HG02623 (cell line): ENCODE results near the gene BICD2.

Source experiments
- ATAC-seq: cut with Tn5 transposase; IDR thresholded peaks from one replicate; pipeline ENCODE4 v1.9.1; 2021; ENCODE audit warnings: moderate library complexity; ENCODE audit not compliant: unreplicated experiment

BICD2 gene

DNA sequence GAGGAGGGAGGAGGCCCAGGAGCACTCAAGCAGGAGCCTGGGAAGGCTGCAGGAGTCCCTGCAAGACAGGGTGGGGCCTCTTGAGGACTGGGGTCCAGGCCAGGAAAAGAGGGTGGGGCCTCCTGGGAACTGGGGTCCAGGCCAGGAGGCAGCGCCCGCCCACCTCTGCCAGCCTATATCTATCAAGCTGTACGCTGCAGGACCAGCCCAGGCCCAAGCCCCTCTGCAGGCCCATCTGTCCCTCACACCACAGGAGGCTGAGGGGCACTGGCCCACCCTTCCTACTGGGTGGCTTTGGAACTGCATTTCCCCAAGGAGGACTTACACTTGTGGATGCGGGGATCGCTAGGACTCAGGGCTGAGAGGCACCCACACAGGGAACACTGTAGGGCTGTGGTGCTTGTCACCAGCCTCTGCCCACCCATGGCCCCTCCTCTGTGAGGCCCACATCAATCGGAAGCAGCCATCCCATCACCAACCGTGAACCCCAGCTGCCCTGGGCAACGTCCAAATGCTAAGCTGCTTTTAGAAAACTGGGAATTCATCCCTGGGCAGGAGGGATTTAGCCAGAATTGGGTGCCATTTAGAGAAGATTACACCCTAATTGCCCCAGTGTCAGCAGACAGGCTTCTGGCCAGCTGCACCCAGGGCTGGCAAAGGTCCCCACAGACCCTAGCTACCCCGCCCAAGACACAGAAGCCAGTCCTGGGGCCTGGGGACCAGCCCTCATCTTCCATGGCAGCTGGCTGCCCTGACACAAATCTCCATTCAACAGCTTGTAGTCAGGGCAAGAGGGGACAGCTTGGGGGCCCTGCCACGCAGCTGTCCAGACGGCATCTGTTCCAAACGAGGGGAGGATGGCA is 15.3 kb downstream of the BICD2 start:
- ATAC-seq, result no peak

DNA sequence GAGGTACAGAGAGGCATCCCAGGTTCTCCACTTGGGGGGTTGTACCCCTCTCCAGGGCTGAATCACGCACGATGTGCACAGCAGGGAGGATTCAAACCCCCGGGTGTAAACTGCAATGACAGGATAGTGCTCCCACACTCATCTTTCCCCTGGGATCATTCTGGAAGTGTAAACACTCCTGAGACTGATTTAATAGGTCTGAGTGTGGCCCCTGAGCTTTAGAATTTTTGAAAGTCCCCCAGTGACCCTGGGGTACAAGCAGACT is 16.5 kb downstream of the BICD2 start:
- no peak for ATAC-seq

DNA sequence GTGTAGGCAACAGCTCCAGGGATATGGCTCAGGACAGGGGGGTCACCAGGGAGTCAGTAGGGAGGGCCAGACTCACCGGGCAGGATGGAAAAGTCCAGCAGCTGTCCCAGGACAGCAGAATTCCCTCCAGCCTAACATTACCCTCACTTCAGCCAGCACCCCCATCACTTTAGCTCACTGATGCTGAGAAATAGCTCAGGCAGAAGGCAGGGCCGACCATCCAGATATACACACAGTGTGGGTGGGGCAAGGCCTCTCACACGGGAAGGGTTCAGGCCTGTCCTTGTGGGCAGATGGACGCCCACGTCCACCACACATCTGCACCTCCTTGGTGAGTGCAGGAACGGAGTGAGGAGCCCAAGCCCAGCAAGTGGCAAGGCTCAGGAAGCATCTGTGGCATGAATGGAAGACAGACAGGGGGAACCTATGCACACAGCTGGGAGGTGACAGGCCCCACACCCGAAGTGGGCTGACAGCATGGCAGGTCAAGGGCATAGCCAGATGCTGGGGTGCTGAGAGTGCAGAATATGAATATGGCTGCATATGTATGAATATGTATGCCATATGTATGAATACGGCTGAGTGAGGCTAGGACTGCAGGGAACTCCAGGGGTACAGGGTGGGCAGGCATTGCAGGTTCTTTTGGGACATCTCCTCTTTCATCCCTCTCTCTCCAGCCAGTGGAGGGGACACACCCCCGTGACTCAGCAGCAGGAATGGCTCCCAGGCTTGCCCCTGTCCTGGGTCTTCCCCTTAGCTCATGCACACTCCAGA is 17.0 kb downstream of the BICD2 start:
- ATAC-seq, result no peak

DNA sequence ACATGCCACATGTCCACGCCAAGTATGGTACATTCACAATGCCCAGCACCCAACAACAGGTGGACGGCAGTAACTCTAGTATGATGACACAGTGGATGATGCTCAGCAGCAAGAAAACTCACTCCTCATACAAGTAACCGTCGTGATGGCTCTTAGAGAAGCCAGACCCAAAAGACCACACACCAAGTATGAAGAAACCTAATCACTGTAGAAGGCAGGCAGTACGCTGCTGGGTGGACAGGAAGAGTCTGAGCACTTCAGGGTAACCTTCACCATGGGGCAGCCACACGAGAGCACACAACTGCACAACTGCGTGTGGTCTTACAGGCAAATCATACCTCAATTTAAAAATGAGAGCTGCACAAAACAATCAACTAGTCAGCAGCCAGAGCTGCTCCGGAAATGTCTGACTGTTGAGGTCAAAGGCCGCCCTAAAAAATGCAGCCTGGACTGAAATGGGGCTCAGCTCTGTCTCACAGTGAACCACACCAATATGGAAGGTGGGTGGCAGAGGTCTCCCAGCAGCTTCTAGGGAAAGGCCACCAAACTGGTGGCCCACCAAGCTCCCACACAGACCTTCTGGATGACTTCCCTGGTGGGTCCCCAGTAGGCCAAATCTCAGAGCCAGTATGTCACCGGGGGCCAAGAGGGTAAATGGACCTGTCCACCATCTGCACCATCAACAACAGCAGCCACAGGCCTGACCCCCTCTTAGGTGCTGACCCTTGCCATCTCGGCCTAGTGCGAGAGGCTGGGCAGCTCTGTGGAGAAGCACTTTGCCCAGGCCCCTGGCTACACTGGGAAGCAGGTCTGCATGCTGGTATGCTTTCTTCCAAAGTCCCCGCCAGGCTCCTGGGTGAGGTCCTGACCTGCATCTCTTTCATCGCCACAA is 17.8 kb downstream of the BICD2 start:
- ATAC-seq, result no peak

DNA sequence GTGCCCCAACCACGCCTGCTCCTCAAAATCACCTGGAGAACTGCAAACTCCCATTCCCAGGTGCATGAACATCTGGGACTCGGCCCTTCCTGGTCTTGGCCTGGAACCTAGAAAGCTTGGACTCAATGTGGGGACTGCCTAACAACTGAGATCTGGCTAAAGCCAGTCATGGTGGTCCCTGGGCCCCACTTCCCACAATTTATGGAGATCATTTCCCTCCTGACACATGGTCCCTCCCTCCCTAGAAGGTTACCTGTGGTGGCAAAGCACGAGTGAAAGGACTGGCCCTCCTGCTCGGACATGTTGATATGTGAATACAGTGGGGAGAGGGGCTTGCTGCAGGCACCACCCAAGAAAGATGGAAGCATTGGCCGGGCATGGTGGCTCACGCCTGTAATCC is 18.8 kb downstream of the BICD2 start:
- no peak for ATAC-seq

DNA sequence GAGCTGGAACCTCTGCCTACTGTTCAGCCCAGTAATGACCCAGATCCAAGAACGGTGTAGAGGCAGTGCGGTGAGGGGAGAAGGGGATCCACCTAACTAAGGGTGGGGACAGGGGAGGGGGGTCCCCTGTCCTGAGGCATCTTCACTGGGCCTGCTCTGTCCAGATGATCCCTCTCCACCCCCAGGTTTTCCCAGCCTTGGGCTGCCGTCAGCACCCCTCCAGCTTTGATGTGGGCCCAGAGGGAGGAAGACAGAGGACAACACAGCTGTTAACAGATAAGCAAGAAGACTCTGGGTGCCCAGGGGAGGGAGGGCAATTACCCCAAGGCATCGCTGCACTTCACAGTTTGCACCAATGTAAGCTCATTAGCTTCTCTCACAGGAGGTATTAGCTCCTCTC is 19.3 kb downstream of the BICD2 start:
- ATAC-seq, result no peak

DNA sequence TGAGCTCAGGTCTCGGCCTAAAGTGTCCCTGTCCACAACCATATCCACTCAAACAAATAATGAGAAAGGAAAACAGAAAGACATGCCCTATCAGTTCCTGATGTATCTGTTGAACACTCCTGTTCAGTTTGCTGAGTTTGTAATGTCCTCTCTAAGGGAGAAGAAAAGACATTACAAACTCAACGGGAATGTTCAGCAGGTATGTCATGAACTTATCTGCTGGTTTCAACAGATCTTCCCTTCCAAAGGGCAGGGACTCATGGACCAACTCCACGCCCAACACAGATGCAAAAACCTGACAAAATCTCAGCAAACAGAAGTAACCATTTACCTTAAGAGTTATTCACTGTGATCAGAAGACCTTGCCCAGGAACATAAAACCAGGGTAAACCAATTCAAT is 23.7 kb downstream of the BICD2 start:
- no peak for ATAC-seq

DNA sequence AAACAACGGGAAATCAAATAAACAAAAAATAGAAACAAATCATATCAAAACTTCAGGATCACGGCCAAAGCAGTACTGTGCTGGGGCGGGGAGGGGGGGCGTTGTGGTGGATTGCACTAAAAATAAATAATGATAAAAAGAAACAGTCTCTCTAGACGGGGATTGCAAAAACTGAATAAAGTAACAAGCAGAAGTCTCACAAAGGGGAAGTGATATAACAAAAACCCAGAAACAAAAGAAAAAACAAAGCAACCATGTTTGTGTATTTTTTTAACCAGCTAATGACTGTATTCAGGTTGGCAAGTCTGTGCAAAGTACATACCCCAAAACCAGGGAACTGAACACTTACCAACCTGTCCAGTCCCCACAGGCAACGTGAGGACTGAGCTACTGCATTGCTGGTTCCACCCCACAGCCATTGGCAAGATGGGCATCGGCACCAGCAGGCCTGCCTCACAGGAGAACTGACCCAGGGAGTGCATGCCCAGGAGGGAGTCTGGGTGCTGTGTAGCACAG is 24.1 kb downstream of the BICD2 start:
- ATAC-seq, result no peak

DNA sequence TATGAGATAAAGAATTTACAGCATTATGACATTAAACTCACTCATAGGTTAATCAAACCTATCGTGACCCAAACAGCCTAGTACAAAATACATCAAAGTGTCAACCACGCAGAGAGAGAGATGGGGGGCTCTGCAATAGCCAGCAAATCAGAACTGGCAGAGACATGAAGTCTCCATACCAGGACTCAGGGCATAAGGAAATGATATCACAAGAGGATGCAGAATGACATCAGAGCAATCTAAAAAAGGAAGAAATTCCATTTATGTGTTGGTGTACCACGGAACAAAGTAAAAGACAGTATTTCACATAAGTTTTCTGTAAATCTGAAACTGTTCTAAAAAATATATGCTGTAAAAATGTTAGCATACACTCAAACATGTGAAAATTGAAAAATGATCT is 24.6 kb downstream of the BICD2 start:
- ATAC-seq, result no peak

DNA sequence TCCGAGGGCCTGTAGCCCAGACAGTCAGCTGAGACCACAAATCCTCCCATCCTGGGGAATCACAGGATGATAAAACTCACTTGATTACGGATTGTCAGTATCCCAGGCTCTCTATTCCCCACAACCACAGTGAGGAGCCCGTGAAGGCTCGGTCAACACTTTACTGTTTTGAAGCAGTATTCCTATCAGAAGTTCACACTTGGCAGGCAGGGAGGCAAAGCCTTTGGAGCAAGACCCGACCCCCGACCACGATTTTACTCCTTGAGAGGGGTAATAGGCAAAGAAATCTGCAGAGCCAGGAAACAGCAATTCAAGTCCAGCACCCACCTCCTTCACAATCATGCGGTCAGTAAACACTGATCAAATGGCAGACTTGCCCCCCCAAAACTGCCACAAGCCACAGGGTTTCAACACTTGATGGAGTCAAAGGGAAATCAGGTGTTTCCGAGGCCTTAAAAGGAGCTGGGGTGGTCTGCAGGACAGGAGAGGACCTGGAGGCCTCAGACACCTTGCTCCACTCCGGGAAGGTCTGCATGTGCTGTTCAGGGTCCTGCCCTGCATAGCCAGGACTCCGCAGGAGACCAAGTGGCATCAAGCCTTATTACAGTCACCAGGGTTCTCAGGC is 25.2 kb downstream of the BICD2 start:
- no peak for ATAC-seq

DNA sequence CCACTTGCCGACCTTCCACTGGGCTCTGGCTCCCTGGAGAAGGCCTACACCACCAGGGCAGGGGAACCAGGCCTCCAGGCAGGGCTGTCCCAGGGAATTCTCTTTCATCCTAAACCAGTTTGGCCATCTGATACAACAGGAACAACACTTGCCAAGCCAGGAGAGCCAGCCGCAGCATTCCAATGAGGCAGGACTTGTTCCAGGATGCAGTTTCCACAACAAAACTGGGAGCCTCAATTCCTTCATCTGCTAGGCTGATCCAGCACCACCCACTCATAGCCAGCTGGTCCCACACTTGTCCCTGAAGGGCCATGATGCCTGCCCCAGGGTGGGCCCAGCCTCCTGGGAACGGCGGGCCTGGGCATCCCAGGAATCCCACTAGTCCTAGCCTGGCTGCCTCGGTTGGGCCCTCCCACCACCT is 26.0 kb downstream of the BICD2 start:
- ATAC-seq, result no peak

DNA sequence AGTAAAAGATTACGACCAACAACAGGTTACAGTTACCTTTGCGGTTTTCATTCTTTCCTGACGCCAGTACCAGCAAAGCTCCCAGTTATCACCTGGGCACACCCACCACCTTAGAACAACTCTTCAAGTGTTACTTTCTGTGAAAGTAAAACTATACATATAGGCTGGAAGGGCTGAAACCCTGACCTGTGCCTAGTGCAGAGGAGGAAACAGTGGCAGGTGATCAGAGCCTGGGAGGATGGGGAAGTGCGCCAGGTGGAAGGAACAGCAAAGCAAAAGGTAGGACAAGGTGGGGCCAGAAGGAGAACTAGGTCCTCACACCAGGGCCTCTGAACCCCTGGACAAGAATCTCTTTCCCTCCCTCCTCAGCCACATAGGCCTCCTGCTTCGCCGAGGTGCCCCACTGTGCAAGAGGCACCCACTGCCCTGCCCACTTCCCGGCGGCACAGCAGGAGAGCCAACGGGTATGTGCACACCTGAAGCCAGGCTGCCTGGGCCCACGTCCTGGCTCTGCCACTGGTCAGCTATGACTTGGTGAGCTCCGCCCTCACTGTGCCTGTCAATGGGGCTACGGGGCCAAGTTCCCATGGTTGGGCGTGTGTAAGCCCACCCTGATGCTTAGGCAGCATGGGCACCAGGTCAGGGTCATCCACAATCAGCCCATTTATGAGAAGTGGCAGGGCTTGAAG is 26.9 kb downstream of the BICD2 start:
- no peak for ATAC-seq

DNA sequence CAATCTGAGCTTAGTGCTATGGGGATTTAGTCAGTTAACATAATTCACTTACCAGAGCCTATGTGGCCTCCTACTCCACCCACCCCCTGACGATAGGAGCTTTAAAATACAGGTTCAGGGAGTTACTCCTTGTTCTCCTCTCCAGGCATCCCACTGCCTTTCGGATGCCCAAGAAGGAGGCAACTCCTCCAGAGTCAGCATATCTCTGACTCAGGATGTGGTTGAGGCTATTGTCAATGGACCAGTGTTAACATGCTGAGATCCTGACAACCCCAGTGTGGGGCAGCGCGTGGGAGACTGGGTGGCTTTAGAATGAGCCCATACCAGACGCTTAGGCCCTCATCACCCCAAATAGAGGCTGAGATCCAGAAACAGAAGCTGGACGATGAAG is 27.4 kb downstream of the BICD2 start:
- no peak for ATAC-seq

DNA sequence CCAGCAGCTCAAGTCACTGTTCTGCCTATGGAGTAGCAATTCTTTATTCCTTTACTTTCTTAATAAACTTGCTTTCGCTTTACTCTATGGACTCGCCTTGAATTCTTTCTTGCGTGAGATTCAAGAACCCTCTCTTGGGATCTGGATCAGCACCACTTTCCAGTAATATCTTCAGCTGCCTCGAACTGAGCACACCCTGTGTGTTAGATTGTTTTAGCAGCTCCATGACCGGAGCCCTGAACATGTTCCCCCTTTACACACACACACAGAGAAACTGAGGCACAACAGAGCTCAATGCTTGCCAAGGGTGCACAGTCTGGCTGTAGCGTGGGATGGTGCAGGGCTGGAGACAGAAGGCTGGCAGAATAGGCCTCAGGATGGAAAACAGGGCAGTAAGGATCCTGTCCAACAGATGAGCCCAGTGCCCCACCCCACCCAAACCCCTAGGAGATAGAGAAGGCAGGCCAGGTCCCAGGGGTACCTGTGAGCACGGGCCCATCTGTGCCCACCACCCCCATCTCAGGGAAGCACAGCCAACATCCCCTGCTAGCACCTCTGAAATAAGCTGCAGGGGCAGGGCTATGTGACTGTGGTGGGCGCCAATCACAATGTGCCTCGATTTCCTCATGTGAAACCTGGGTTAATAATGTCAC is 27.9 kb downstream of the BICD2 start:
- no peak for ATAC-seq

DNA sequence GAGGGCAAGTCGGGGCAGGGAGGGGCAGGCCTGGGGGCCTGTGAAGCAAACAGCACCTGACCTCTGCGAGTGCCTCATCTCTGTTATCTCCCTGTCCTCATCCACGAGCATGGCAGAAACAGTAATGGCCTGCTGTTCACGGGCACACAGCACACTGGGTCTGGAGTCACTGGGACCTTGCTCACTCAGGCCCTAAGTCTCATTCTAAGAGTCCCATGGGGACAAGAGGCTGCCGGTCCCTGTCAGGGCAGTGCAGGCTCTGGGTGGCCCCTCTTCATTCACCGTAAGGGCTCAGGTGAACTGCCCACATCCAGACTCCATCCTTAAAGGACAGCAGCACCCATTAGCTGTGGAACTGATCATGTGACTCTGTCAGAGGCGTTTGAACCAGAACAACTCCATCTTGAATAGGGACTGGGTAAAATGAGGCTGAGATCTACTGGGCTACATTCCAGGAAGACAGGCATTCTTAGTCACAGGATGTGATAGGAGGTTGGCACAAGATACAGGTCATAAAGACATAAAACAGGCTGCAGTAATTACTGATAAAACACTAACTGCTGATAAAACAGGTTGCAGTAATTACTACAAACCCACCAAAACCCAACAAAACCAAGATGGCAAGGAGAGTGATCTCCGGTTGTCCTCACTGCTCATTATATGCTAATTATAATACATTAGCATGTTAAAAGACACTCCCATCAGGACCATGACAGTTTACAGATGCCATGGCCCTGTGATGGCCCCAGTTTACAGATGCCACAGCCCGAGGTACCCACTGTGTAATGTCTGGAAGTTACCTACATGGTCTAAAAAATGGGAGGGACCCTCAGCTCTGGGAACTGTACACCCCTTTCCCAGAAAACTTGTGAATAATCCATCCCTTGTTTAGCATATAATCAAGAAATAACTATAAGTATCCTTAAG is 28.7 kb downstream of the BICD2 start:
- ATAC-seq, result no peak

DNA sequence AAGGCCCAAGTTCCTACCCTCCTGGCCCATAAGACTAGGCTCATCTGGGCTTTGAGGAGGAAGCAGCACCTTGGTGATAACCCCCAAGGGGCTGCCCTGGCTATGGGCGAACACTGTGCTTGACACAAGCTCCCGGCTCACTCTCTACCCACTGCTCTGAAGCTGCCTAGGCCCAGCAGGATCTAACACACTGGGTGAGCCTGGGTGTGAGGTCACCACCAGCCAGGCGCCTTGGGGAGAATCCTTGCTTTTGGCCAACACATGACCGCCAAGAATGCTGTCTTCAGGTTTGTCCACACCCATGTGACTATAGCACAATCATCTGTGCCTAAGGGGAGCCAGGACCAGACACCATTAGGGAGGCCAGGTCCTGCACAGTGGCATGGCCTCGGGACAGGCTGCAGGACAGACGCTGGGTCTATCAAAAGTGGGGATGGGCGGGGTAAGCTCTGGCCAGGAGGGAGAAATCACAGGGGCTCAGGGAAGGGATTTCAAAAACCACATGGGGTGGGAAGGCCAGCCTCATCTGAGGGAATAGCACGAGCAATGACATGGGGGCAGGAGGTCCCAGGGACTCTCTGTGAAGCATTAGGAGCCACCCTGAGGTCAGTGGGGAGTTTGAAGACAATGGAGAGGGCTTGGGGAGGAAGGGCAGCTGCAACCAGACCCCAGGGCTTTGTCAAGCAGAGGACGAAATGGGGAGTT is 29.6 kb downstream of the BICD2 start:
- ATAC-seq, result no peak

DNA sequence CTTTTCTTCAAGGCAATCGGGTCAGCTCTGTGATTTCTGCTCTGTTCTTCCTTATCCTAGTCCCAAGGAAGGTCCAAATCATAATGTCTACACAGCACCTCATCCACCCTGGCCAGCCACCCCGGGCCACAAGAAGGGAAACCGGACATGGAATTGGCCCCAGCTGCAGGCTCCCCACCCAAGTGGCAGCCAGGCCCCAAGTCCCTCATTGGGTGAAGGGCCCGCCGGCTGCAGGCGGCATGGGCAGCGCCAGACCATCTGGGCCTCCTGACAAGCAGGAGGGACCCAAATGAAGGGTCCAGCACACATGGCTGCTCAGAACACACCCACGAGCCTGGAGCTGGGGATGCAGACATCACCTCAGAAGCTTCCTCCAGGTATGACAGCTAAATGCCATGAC is 33.7 kb downstream of the BICD2 start:
- no peak for ATAC-seq

DNA sequence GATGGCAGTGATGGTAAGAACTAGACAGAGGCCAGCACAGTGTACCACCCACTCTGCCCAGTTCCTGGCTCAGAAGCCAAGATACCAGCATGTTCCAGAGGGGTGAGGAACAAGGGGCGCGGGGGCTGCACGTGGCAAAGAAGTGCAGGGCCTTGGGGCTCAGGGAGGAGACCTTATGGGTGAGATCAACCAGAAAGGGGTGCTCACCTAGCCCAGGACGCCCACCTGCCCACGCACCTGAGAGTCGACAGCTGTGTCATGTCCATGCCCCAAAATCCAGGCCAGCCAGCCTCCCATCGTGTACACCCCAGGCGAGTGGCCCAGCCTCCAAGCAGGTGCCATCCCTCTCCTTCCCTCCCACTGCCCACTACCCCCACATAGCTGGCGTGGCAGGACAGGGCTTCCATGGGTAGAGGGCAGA is 34.9 kb downstream of the BICD2 start:
- no peak for ATAC-seq
